Measurements from ENCODE around the gene UNKL.
"Not testable (repeated sequence)": the region's sequence is repeated elsewhere in the genome, so short reads cannot be mapped to it uniquely, and the experiment has no call there.

The UNKL gene

GRCh38 chr16:1330260-1330914, 84.1 kb downstream of the UNKL start:
- Histone ChIP-seq H3K27me3 (peaks cover 13 to 57% of the 10 kb centered on the region in 2 donors), H3K9me3 (peaks cover 0 to 9% (median 8%) of the 10 kb centered on the region in 3 donors), H3K36me3 (peaks cover 2 to 26% (median 5%) of the 10 kb centered on the region in 3 donors), H3K27ac (no peak overlapping the region), H3K4me3 (no peak overlapping the region), H3K4me1 (peaks cover 0 to 38% (median 30%) of the 10 kb centered on the region in 4 donors)
- intact Hi-C loops (cut with DNase I; ENCODE audit: low total_unique reads), result no loop called here
- no peak for DNase-seq
- no peak for TF ChIP-seq CTCF (IDR thresholded peaks at IDR 0.05)

- intact Hi-C loops (cut with DNase I; ENCODE audit: low total_unique reads); H3K9me3 ChIP-seq; H3K4me3 ChIP-seq; H3K27ac ChIP-seq; DNase-seq: not testable (repeated sequence)
- H3K27me3 ChIP-seq, result peaks cover 9 to 43% of the 10 kb centered on the region in 2 donors
- peaks cover 0 to 31% (median 25%) of the 10 kb centered on the region in 4 donors for H3K4me1 ChIP-seq
- H3K36me3 ChIP-seq, result peaks cover 16 to 40% (median 19%) of the 10 kb centered on the region in 3 donors
Measured at GRCh38 chr16:1328961-1329360, 85.5 kb downstream of the UNKL start.

DNA sequence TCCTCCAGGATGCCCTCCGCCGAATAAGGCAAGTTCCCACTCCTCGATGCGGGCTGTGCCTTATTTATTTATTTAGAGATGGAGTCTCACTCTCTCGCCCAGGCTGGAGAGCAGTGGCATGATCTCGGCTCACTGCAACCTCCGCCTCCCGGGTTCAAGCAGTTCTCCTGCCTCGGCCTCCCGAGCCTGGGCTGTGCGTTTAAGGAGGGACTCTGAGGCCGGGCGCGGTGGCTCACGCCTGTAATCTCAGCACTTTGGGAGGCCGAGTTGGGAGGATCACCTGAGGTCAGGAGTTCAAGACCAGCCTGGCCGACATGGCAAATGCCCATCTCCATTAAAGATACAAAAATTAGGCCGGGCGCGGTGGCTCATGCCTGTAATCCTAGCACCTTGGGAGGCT, 86.4 kb downstream of the UNKL start:
- intact Hi-C loops (cut with DNase I; ENCODE audit: low total_unique reads); H3K27ac ChIP-seq: not testable (repeated sequence)
- H3K4me1 ChIP-seq, result peaks cover 0 to 22% (median 17%) of the 10 kb centered on the region in 4 donors

GRCh38 chr16:1327619-1327947, 86.9 kb downstream of the UNKL start:
- DNase-seq, result no peak
- peaks cover 0 to 18% (median 12%) of the 10 kb centered on the region in 4 donors for H3K4me1 ChIP-seq
- H3K36me3 ChIP-seq, result peaks cover 28 to 54% (median 30%) of the 10 kb centered on the region in 3 donors
- intact Hi-C loops (cut with DNase I; ENCODE audit: low total_unique reads), result no loop called here
- TF ChIP-seq CTCF (IDR thresholded peaks at IDR 0.05), result no peak
- peaks cover 0 to 29% of the 10 kb centered on the region in 2 donors for H3K27me3 ChIP-seq
- H3K4me3 ChIP-seq, result no peak overlapping the region
- peaks cover 0 to 9% (median 8%) of the 10 kb centered on the region in 3 donors for H3K9me3 ChIP-seq
- H3K27ac ChIP-seq, result no peak overlapping the region

More for the DNA sequence above, 86.4 kb downstream of the UNKL start:
- Histone ChIP-seq H3K27me3 (peaks cover under 1 to 34% of the 10 kb centered on the region in 2 donors), H3K36me3 (peaks cover 24 to 48% (median 28%) of the 10 kb centered on the region in 3 donors)
- not testable (repeated sequence) for DNase-seq, H3K9me3 ChIP-seq, H3K4me3 ChIP-seq

DNA sequence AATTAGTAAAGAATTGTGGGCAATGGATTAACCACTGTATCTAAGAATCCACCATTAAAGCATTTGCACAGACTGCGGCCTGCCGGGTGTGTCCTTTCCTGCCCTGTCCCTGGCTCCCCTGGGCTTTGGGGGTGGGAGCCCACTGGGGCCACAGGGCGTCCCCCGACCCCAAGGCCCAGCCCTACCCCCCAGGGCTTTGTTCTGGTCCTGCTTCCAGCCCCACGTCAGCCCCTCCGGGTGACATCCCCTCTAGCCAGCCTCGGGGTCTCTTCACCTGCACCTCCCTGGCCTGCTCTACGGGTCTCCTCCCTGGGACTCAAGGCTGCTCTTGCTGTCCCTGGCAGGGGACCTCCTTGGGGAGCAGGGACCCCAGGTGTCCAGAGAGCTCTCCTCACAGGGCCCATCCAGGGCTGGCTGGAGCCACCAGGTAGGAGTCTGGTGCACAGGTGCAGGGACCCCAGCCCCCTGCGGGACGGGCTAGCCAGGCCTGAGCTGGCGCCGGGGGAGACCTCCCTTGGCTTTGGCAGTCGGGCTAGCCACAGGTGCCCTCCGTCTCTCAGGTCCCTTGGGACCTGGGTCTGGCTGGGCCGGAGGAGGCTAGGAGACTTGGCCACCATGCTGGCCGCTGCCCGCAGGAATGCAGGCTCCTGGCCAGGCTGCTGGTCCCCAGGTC, 87.4 kb downstream of the UNKL start:
- DNase-seq, result no peak
- H3K4me1 ChIP-seq, result peaks cover 0 to 13% (median 8%) of the 10 kb centered on the region in 4 donors
- H3K4me3 ChIP-seq, result no peak overlapping the region
- no peak overlapping the region for H3K27ac ChIP-seq
- peaks cover 30 to 59% (median 33%) of the 10 kb centered on the region in 3 donors for H3K36me3 ChIP-seq
- peaks cover 0 to 24% of the 10 kb centered on the region in 2 donors for H3K27me3 ChIP-seq
- intact Hi-C loops (cut with DNase I; ENCODE audit: low total_unique reads), result no loop called here
- TF ChIP-seq CTCF (IDR thresholded peaks at IDR 0.05), result no peak
- H3K9me3 ChIP-seq, result peaks cover 0 to 9% (median 8%) of the 10 kb centered on the region in 3 donors

- no peak for TF ChIP-seq CTCF (IDR thresholded peaks at IDR 0.05)
- Histone ChIP-seq H3K27me3 (peaks cover 0 to 17% of the 10 kb centered on the region in 2 donors), H3K4me3 (no peak overlapping the region), H3K9me3 (peaks cover 0 to 9% (median 8%) of the 10 kb centered on the region in 3 donors), H3K27ac (no peak overlapping the region), H3K36me3 (peaks cover 37 to 66% (median 40%) of the 10 kb centered on the region in 3 donors), H3K4me1 (peaks cover 0 to 6% (median 1%) of the 10 kb centered on the region in 4 donors)
- intact Hi-C loops (cut with DNase I; ENCODE audit: low total_unique reads), result no loop called here
- no peak for DNase-seq
Measured at GRCh38 chr16:1326391-1326790, 88.1 kb downstream of the UNKL start.
